ENCODE measurements around the gene CLEC9A.

- no peak for TF ChIP-seq CTCF (IDR thresholded peaks at IDR 0.05; ENCODE audit: poor library complexity)
- TF ChIP-seq EZH2 (IDR thresholded peaks at IDR 0.05; ENCODE audit: borderline replicate concordance), result no peak
- no peak for TF ChIP-seq EZH2phosphoT487 (IDR thresholded peaks at IDR 0.05; ENCODE audit: low read depth, severe bottlenecking, unreplicated experiment)
Measured at GRCh38 chr12:10015450-10015849, 15.0 kb upstream of the CLEC9A start.

Data from hepatocyte (in vitro differentiated cells).